Esophagus muscularis mucosa (tissue), 4 donors: ENCODE data around the gene CLC.

ENCODE experiments used
- CTCF ChIP-seq, 3 experiments: fragments of 200-600 bp in 2 of 3; fragments of 450-650 bp in 1 of 3; sonication (generic) in 2 of 3; IDR thresholded peaks; one replicate each; pipeline ENCODE4 v1.5.1; 2017 to 2019; ENCODE audit warnings: antibody characterized with exemption in 3 of 3, mild to moderate bottlenecking in 2 of 3, moderate library complexity in 1 of 3
- EP300 ChIP-seq: sonication (generic); formaldehyde crosslinking; IDR thresholded peaks from one replicate; pipeline ENCODE4 v1.6.1; 2017; ENCODE audit warnings: antibody characterized with exemption
- POLR2A ChIP-seq: fragments of 450-650 bp; IDR thresholded peaks from one replicate; pipeline ENCODE4 v1.6.1; 2017; ENCODE audit warnings: antibody characterized with exemption, moderate library complexity, mild to moderate bottlenecking, low read depth
- POLR2AphosphoS5 ChIP-seq, 2 donors: sonication (generic); formaldehyde crosslinking; IDR thresholded peaks; one replicate each; pipeline ENCODE4 v1.6.1; 2017; ENCODE audit warnings: antibody characterized with exemption in 2 of 2

GRCh38 chr19:39686739-39687138 lies 51.1 kb downstream of the CLC start:
- TF ChIP-seq CTCF (IDR thresholded peaks at IDR 0.05): no peak
- no peak for TF ChIP-seq EP300
- no peak for TF ChIP-seq POLR2A
- TF ChIP-seq POLR2AphosphoS5 (IDR thresholded peaks at IDR 0.05): no peak
